ENCODE measurements around the gene USF1.
A peak's percentile ranks its signal among the peaks of the same experiment; 100 is the strongest.
"Not testable (repeated sequence)": the region's sequence is repeated elsewhere in the genome, so short reads cannot be mapped to it uniquely, and the experiment has no call there.

The USF1 gene

GRCh38 chr1:161076410-161076809, 30.6 kb upstream of the USF1 start:
- no peak for DNase-seq

DNA sequence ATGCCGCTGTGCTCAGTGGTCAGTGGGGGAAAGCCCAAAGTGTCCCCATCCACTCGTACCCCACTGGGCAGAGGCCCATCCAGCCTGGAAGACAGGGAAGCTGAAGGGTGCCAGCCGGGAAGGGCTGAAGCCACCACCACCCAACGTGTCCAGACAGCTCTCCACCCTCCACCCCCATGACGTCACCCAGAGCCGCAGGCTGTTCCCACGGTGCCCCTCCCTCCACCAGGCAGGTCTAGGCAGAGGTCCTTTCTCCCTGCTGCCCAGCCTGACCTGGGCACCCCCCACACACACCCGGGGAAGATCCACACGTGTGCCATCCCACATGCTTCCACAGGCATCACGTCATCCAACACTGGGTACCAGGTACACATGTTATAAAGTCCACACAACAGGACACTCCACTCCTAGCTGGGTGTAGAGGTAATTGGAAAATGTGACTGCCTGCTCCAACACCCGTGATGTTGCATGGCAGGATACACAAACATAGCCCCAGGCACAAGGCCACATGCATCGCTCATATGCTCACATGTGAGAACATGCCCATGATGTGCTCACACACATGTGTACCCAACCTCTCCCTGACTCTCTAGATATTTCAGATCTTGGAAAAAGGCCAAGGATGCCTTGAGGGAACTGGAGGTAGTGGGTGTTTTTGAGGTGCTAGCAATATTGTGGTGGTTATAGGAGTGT, 29.0 kb upstream of the USF1 start:
- no peak for DNase-seq

DNA sequence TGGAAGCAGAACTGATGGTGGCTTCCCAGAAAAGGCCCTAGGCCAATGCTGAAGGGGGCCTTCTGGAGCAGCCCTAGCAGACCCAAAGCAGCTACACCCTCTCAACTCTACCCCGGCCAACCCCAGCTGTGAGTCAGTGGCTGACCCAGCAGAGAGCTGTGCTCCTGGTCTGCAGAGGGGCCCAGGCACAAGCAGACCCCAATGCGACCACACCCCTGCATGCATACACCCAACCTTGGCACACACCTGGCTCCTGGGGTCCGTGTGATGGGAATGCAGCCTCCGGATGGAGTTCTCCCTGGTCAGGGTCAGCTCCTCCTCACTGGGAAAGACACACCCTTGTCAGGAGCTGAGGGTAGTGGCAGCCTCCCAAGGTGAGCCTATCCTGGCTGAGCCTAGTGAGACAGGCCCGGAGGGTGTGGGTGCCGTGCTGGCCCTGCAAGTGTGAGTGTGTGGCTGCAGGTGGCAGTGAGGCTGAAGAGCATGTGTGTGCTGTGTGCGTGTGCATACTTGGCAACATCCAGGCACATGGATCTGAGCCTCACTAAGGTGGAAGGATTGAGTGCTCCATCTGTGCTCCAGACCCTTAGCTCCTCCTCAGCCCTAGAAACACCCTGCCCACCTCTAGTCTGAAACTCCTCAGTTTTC, 27.8 kb upstream of the USF1 start:
- DNase-seq = no peak

GRCh38 chr1:161072751-161073449, 27.1 kb upstream of the USF1 start:
- no peak for DNase-seq

DNA sequence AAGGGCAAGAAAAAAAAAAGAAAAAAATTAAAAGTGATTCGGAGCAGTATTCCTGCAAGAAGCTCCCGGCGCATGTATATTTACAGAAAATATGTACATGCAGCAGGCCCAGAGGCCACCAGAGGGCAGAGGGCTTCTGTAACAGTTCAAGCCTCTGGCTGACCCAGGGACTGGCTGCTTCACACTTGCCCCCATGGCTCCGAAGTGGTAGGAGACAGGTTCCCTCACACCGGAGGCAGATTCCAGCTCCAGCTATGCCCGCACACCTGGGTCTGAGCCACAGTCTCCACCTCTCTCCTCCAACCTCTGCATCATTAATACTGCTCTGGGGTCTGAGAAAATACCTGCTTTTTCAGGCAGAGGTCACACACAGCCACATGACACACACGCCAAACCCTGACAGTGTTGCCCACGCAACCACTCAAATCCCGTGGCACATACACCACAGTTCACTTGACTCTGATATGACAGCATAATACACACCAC, 26.2 kb upstream of the USF1 start:
- DNase-seq = peak; percentile 61

DNA sequence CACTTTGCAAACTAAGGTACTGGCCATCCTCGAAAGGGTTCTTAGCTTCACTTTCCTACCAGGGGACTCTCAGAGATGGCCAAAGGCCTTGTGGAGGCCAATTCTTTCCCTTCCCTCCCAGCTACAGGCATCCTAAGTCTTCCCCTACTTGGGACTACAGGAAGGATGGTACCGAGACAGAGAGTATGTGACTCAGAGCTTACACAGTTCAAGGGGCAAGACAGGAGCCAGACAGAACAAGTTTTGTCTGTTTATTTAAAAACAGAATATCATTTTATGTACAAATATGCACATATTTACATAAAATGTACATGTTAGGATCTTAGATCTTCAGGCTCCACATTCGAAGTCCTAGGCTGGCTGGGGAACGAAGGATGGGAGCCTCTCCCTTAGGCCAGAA, 25.0 kb upstream of the USF1 start:
- DNase-seq = no peak

- no peak for DNase-seq
Measured at GRCh38 chr1:161069731-161070270, 24.0 kb upstream of the USF1 start, which contains the start of gene ARHGAP30. TSS of gene ARHGAP30 (minus strand) at chr1:161069891. CDS start at chr1:161069624, 267 bp downstream.

DNA sequence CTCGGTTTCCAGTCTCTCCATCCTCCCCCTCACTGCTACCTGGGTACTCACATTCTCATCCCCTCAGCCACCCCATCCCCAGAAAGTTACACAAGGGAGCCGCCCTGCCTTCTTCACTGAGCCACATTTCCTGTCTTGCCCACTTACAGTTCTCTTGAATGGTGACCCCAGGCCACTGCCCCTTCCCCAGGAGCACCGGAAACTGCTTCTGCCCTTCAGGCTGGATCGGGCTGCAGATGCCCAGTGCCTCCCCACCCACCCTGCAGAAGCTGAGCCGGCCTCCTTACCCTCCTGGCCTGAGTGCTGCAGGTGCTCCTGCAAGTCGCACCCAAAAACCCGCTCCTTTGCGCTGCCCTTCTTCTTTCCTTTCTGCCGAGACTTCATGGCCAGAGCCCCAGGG, 23.5 kb upstream of the USF1 start:
- no peak for DNase-seq

DNA sequence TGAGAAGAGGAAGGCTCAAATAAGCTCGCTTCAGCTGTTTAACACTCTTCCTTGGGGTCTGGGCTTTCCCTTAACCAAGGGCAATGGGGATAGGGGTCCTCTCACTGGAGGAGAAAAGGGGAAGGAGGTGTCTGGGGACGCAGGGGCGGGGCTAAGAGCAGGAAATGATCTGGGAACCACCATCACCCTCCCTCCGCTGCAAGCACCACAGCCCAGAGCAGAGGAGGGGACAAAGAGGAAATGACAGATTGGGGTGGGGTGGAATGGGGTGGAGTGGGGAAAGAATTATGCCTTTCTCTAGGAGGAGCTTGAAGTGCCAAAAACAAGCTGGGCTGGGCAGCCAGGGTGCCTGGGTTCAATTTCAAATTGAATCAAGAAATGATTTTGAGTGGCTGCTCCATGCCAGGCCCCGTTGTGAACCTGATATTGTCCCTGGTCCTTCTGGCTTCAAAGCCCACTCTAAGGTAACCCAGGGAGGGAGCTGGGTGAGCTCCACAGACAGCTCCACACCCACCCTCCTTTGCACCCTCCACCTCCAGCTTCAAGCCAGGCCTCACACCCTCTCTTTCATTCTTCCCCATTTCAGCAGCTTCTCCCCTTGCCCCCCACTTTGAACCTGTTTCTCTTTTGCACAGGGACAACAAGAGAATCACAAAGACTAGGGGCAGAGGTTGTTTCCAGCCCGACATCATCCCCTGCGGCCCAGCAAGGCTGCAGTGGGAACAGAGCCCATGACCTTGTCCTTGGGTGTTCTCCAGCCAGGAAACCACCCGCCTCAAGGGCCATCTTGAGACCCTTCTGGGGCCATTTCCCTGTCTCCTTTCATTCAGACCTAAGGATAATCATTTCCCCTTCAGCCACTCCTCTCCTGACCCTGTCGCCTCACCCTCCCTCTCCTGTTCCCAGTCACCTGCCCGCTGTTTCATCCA, 22.8 kb upstream of the USF1 start:
- no peak for DNase-seq

DNA sequence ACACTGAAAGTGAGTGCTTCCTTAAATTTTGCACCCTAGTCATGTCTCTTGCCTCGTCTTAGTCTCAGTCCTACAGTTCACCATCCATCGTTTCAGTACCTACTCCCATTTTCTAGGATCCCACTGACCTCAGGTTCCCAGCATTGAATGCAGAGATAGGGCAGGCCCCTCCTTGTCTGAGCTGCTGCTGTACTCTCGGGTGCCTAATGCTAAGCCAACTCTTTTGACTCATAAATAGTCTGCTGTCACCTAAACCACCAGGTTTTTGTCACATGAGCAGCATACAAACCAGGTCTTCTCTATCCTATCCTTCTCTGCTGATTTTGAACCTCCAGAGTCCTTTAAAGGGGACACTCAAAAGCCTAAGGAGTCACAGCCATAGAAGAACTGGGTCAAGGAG, 20.9 kb upstream of the USF1 start:
- no peak for DNase-seq

GRCh38 chr1:161065681-161066080, 19.9 kb upstream of the USF1 start:
- not testable (repeated sequence) for DNase-seq

DNA sequence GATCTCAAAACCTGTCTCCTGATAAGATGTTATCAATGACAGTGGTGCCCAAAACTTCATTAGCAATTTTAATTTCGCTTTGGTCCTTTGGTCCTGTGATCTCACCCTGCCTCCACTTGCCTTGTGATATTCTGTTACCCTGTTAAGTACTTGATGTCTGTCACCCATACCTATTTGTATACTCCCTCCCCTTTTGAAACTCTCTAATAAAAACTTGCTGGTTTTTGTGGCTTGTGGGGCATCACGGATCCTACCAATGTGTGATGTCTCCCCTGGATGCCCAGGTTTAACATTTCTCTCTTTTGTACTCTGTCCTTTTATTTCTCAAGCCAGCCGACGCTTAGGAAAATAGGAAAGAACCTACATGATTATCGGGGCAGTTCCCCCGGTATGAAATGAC, 18.2 kb upstream of the USF1 start:
- DNase-seq = not testable (repeated sequence)

GRCh38 chr1:161061419-161061818, 15.6 kb upstream of the USF1 start:
- DNase-seq = no peak

DNA sequence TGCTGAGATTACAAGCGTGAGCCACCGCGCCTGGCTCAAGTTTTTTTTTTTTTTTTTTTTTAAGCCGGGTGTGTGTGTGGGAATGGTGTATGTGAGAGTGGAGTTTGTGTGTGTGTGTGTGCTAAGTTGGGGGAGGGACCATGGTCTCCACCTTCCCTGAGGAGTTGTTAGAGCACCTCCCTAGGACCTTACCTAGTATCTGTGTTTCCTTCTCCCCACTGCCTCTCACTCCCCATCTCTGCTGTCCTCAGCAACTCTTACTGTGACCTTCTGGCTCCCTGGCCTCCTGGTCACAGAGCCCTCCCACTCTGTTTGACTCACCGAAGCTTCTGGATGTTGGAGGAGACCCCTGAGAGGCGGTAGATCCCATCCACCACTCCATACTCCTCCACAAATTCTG, 13.5 kb upstream of the USF1 start:
- DNase-seq = no peak

GRCh38 chr1:161054805-161055204, 9.0 kb upstream of the USF1 start:
- DNase-seq = no peak

DNA sequence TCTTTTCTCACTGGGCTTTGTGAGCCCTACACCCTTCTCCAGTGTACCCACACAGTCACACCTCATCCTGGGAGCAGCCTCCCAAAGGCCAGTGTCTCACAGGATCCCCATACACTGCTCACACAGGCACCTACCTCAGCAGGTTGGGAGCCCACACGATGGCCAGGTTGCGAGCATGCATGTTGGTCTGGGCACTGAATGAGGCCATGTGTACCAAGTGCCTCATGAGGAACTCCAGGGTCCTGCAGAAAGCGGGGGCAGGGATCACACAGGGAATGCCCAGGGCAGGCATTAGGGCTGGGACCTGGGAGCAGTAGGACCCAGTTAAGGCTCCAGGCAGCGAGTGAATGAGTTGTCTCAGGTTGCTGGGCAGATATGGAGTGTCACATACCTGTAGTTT, 8.5 kb upstream of the USF1 start:
- no peak for DNase-seq

- no peak for DNase-seq
Measured at GRCh38 chr1:161052899-161053298, 7.1 kb upstream of the USF1 start.

DNA sequence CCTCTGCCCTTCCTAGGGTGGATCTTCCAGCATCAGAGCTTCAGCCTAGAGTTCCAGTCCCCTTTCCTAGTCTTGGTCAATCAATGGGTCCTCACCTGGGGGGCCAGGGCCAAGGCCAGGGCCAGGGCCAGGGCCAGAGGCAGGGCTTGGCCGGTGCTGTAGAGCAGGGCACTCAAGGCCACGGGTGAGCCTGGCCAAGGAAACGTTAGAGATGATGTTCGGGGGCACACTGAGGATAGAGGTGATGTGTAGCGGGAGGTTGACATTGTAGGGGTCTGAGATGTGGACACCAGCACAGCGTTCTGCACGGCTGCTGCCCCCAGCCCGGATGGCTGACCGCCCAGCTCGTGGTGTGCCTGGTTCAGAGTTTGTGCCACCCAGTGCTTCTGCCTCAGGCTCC, 5.4 kb upstream of the USF1 start:
- DNase-seq = no peak

- no peak for DNase-seq
Measured at GRCh38 chr1:161048949-161049722, 3.4 kb upstream of the USF1 start.

- DNase-seq = no peak
Measured at GRCh38 chr1:161047436-161048420, 2.0 kb upstream of the USF1 start.
